Stimulated activated CD4-positive, alpha-beta T cell treated with anti-CD3 and anti-CD28 coated beads, Interleukin-15, amount 100 ng/mL, for 48 hours (primary cell): ENCODE measurements around the gene DLEU7.

Source experiments
- DNase-seq, 2 donors: peaks; one replicate each; pipeline ENCODE4 v3.0.0-alpha.2; 2020; ENCODE audit warnings: low read depth in 2 of 2

The DLEU7 gene

DNA sequence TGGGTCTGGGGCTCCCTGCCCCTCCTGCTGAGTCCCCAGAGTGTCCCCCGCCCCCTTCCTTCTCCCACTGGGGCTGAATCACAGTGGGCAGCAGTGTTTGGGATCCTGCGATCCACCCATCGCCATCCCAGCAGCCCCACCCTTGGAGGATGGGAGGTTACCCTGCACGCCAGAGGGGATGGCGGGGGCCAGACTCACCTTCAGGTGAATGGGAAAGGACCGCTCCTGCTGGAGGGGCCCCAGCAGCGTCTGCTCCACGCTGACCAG lies 569 bp downstream of the DLEU7 start:
- DNase-seq: no peak

- DNase-seq: no peak
These were observed 1.1 kb downstream of the DLEU7 start for GRCh38 chr13:50842251-50842989.

DNA sequence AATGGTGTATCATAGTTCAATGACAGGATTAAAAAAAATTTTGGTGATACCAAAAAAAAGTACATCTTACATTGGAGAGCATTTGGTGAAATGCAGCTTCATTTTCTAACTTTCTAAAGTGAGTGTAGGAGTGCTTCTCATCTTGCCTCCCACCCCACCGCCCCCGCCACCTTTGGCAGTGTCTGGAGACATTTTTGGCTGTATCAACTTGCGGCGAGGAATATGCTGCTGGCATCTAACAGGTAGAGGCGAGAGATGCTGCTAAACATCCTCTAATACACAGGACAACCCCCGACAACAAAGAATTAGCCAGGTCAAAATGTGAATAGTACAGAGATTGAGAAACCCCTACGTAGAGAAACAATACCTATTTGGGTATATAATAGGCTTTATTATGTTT lies 1.7 kb downstream of the DLEU7 start:
- DNase-seq: no peak

DNA sequence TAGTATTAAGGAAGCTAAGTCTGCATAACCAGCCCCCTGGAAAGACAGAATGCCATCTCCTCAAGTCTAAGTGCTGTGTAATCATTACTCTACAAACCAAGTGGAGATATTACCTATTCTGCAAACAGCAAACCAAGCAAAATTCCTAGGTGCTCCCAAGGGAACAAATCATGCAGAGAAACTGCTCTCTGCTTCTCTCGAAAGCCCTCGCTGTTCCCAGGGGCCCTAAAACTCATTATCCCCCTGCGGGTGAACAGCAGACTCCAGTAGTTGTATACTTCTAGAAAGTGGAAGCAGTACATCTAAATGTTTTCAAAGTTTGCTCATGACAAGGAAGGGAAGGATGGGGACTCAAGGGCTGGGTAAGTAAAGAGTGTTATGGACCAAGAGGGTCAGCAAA lies 3.2 kb downstream of the DLEU7 start:
- DNase-seq: no peak

DNA sequence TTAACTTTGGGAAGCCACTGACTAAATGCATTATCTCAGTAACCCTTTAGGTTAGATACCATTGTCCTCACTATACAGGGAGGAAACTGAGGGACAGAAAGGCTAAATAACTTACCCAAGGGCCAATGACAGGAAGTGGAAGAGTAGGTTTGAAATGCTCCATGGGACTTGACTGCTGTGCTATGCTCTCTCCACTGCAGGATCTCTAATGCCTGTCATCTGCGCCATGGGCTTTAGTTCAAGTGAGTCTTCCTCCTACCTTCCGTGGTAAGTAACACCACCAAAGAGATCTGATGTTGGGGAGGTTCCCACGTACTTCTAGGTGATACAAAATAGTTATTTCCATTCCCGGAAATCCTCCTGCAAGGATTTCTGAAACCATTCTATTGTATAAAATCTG lies 3.7 kb downstream of the DLEU7 start:
- no peak for DNase-seq

DNA sequence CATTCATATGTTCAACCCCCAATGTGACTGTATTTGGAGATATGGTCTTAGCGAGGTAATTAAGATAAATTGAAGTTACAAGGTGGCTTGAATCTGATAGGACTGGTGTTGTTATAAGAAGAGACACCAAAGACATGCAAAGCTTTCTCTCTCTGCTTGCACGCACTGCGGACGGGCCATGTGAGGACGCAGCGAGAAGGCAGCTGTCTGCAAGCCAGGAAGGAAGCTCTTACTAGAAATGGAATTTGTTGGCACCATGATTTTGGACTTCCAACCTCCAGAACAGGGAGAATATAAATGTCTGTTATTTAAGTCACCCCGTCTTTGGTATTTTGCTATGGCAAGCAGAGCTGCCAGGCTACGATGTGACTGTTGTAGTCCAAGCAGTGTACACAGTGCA lies 4.8 kb downstream of the DLEU7 start:
- no peak for DNase-seq

GRCh38 chr13:50838031-50838430 lies 5.5 kb downstream of the DLEU7 start:
- DNase-seq: no peak

- peak in 1 of 2 donors; percentile 7 for DNase-seq
These were observed 12.0 kb downstream of the DLEU7 start for GRCh38 chr13:50831512-50831911.

- DNase-seq: no peak
These were observed 13.6 kb downstream of the DLEU7 start for GRCh38 chr13:50829896-50830295.

DNA sequence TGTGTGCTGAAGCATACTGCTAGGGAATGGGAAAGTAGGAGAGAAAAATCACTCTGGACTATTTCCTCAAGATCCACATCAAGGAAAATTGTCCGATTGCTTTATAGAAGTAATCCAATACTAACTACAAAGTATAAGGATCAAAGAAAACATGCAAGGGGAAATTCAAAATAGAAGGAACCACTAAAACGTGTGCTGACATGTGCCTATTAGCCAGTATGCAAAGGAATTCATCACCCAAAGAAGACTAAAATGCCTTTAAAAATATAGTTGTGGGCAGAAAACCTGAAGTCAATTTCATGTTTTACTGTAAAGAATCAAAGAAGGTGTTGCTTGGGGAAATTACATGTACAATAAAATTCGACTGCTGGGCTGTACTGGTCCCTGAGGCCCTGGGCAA lies 14.3 kb downstream of the DLEU7 start:
- no peak for DNase-seq

GRCh38 chr13:50826035-50826434 lies 17.5 kb downstream of the DLEU7 start:
- DNase-seq: no peak

- no peak for DNase-seq
These were observed 31.2 kb downstream of the DLEU7 start for GRCh38 chr13:50812242-50812641.

- no peak for DNase-seq
These were observed 32.5 kb downstream of the DLEU7 start for GRCh38 chr13:50810998-50811397.

DNA sequence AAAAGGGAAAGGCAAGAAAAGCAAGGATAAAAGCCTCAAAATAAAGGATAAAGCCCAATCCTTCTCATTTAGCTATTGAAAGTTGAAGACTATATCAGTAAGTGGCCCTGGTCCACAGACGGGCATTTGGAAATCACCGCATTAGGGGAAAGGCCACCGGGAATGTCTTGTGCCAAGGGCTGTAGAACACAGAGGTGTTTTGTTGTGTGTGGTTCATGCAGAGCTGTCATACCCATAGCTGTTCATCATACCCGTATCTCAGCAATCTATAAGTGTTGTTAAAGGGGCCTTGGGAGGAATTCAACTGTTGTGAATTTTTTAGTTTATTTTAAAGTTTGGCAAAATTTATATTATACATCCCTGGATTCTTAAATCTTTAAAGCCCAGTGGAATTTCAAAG lies 33.0 kb downstream of the DLEU7 start:
- no peak for DNase-seq

DNA sequence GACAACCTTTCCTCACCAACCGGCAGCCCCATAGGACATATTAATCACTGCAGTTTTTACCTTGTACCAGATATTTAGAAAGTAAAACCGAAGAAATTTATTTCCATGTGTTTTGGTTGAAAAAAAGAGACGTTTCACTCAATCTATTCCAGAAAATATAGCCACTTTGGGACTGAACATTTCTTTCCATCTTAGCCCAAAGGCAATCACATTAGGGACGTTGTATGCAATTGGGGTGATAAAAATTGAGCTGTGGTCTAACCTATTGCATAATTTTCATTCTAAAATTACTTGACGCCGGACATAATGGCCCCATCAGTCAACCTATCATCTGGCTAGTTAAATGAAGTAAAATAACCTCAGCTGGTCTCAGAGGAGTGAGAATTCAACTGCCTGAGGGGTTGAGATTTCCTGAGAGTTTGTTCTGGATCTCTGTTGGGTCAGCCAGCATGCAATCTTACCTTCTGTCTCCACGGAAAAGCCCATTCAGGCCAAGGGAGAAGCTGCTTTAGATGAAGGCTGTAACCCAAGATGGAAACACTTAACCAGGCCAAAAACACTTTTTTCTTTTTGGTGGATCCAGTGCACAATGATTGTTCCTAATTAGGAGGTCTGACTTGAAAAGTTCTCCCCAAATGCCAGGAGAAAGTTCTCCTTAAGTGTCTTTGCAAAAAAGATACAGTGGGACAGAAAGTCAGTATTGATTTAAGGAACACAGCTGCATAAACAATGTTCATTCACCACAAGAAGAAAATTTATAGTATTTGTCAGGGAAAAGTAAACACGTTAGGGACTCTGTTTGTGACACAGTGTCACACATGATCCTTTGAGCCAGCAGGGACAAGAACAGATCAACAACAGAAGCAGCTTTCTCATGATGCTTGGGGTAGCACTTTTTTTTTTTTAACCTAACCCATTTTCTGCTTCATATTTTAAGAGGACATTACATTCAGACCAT lies 34.1 kb downstream of the DLEU7 start:
- no peak for DNase-seq

DNA sequence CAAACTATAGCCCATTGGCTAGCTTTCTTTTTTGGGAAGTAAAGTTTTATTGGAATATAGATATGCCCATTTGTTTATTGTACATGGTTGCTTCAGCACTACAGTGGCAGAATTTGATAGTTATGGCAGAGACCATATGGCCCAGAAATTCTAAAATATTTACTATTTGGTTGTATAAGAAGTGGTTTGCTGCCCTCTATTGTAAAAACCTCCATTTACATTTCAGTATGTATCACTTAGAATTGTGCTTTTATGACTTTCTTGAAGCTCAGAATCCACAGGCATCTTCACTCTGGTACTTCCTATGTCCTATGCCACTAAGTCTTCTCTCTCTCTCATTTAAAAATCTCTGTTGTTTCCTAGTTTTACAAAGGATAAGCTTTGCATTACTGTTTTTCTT lies 37.7 kb downstream of the DLEU7 start:
- no peak for DNase-seq

DNA sequence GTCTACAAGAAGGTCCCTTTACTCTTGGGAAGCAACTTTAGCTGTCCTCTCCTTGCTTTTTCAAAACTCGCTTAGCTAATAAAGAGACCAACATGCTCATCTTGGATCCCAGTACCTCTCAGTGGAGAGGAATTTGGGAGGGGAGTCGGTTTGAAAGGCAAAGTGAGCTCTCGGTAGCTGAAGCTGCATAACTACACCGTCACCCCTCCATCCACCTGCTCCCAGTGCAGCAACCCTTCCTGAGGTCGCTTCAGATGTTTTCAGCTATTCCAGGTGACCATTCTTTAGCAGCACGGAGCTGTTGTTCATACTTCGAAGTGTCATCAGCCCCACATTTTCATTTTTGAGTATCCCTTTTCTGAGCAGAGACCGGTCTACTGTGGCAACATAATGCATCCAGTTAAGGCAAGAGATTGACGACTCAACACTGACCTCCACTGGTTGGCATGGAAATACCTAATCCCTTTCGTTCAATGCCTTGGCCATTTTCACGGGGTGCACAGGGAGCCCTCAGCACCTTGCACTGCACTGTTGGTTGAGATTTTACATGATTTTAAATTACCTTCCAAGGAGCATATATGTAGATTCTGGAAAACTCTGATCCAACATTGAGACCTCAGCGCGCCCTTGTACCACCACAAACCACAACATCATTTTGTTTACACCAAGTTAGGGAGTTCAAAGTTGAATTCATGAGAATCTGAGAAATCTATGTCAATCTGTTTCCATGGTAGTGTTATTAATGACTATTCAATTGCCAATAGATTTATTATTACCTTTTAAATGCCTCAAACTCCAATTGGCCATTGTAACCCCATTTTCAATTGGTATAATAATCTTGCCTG lies 42.2 kb downstream of the DLEU7 start:
- peak; percentile 36 to 61 for DNase-seq

DNA sequence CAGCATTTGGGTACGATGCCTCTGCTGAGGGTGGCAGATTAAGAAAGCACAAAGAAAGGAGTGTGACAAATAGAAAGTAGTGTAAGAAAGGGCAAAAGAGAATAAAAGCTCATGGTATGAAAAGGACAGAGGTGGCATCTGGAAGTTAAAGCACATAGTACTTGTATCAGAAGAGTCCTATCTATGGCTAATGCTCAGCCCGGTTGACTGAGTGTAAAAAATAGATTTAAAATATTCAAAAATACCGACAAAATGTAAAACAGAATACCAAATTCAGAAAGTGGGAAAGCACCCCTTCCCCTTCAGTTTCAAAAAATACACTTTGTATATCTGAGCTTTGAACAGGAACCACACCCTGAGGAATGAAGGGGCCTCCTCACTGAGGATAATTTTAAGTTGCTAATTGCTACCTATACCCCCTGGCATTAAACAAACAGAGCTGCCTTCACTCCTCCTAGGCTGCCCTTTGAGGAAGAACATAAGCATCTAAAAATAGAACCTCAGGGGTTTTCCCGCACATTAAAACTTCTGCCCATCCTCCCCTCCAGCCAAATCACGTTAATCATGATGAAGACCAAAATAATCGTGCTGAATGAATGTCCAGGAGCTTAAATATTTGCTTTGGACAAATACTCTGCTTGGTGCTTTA lies 43.3 kb downstream of the DLEU7 start:
- DNase-seq: no peak

- no peak for DNase-seq
These were observed 44.6 kb downstream of the DLEU7 start for GRCh38 chr13:50798923-50799322.

GRCh38 chr13:50797091-50797490 lies 46.4 kb downstream of the DLEU7 start:
- no peak for DNase-seq

GRCh38 chr13:50796463-50796862 lies 47.0 kb downstream of the DLEU7 start:
- no peak for DNase-seq

- no peak for DNase-seq
These were observed 49.3 kb downstream of the DLEU7 start for GRCh38 chr13:50794226-50794625.
